Neuronal stem cell (in vitro differentiated cells): ENCODE data around the gene PTPN20.

ENCODE experiments used
- DNase-seq: peaks from one replicate; pipeline ENCODE4 v3.0.0-alpha.2; 2013; ENCODE audit warnings: low spot score
- H2AFZ ChIP-seq: one replicate; pipeline ENCODE4 v1.6.1; 2013; ENCODE audit warnings: mild to moderate bottlenecking, low read length, inconsistent platforms
- H2AK5ac ChIP-seq: 2 replicates; pipeline ENCODE4 v1.6.1; 2013; ENCODE audit warnings: low read depth, mild to moderate bottlenecking, inconsistent platforms, low read length, moderate library complexity, mixed read lengths
- H2BK120ac ChIP-seq: 2 replicates; pipeline ENCODE4 v1.6.1; 2013; ENCODE audit warnings: low read depth, mild to moderate bottlenecking, inconsistent platforms, low read length, moderate library complexity, mixed read lengths
- H2BK12ac ChIP-seq: one replicate; pipeline ENCODE4 v1.6.1; 2013; ENCODE audit warnings: low read length, inconsistent platforms
- H2BK15ac ChIP-seq: 2 replicates; pipeline ENCODE4 v1.6.1; 2013; ENCODE audit warnings: mild to moderate bottlenecking, low read length, inconsistent platforms, mixed read lengths
- H2BK5ac ChIP-seq: one replicate; pipeline ENCODE4 v1.6.1; 2013; ENCODE audit warnings: inconsistent platforms, mild to moderate bottlenecking, low read length, moderate library complexity
- H3K14ac ChIP-seq: one replicate; pipeline ENCODE4 v1.6.1; 2013; ENCODE audit warnings: low read length, inconsistent platforms
- H3K18ac ChIP-seq: 2 replicates; pipeline ENCODE4 v1.6.1; 2013; ENCODE audit warnings: low read length, inconsistent platforms
- H3K23ac ChIP-seq: 2 replicates; pipeline ENCODE4 v1.6.1; 2013; ENCODE audit warnings: low read depth, mild to moderate bottlenecking, mixed read lengths, low read length, inconsistent platforms; ENCODE audit not compliant: poor library complexity
- H3K27ac ChIP-seq: replicated peaks from 3 replicates; pipeline ENCODE4 v1.5.1; 2013; ENCODE audit warnings: low read length, inconsistent platforms
- H3K27me3 ChIP-seq, 3 experiments: 2 replicates each; pipeline ENCODE4 v1.6.1; 2013; ENCODE audit warnings: low read length in 3 of 3, mild to moderate bottlenecking in 2 of 3, inconsistent platforms in 1 of 3, low read depth in 1 of 3, mixed read lengths in 1 of 3, moderate library complexity in 1 of 3; ENCODE audit not compliant: control insufficient read depth in 3 of 3, insufficient read depth in 3 of 3
- H3K36me3 ChIP-seq, 2 donors: replicated peaks in 1 of 2; 2 replicates each; pipeline ENCODE4 v1.6.1; 2013; ENCODE audit warnings: low read length in 2 of 2; ENCODE audit not compliant: control insufficient read depth in 2 of 2, insufficient read depth in 2 of 2
- H3K4ac ChIP-seq: 2 replicates; pipeline ENCODE4 v1.6.1; 2013; ENCODE audit warnings: inconsistent platforms, mild to moderate bottlenecking, low read length, moderate library complexity
- H3K4me1 ChIP-seq, 2 donors: 1 replicate in 1 of 2; 2 replicates in 1 of 2; pipeline ENCODE4 v1.6.1; 2013; ENCODE audit warnings: low read length in 2 of 2, low read depth in 1 of 2; ENCODE audit not compliant: control insufficient read depth in 2 of 2, insufficient read depth in 1 of 2
- H3K4me2 ChIP-seq: one replicate; pipeline ENCODE4 v1.6.1; 2013; ENCODE audit warnings: mild to moderate bottlenecking, low read length, inconsistent platforms; ENCODE audit not compliant: insufficient read depth, poor library complexity, severe bottlenecking
- H3K4me3 ChIP-seq, 2 donors: 2 replicates each; pipeline ENCODE4 v1.5.1; 2013; ENCODE audit warnings: low read length in 2 of 2, mild to moderate bottlenecking in 2 of 2, inconsistent platforms in 1 of 2, moderate library complexity in 1 of 2
- H3K79me1 ChIP-seq: one replicate; pipeline ENCODE4 v1.6.1; 2013; ENCODE audit warnings: low read depth, mild to moderate bottlenecking, inconsistent platforms, low read length, moderate library complexity
- H3K9ac ChIP-seq: one replicate; pipeline ENCODE4 v1.6.1; 2013; ENCODE audit warnings: mild to moderate bottlenecking, low read depth, low read length, inconsistent platforms; ENCODE audit not compliant: poor library complexity
- H3K9me3 ChIP-seq, 2 donors: replicated peaks in 1 of 2; 2 replicates each; pipeline versions ENCODE3 to v1.6.1; 2013; ENCODE audit warnings: low read length in 2 of 2, mild to moderate bottlenecking in 2 of 2, inconsistent platforms in 1 of 2, low read depth in 1 of 2, mixed read lengths in 1 of 2, moderate library complexity in 1 of 2; ENCODE audit not compliant: control insufficient read depth in 2 of 2, insufficient read depth in 1 of 2
- H4K8ac ChIP-seq: one replicate; pipeline ENCODE4 v1.6.1; 2013; ENCODE audit warnings: low read depth, mild to moderate bottlenecking, inconsistent platforms, low read length, moderate library complexity
- H4K91ac ChIP-seq: one replicate; pipeline ENCODE4 v1.6.1; 2013; ENCODE audit warnings: low read length, low read depth, mild to moderate bottlenecking, inconsistent platforms; ENCODE audit not compliant: poor library complexity
- WGBS, 2 donors: extraction: QIAGEN DNeasy Blood & Tissue Kit; methylation state at CpG; one replicate each; pipeline ENCODE4 v1.1.7; 2013; ENCODE audit warnings: missing lambda C conversion rate in 2 of 2, mixed read lengths in 1 of 2; ENCODE audit not compliant: insufficient read length in 2 of 2, insufficient replicate concordance in 1 of 2; ENCODE audit errors: extremely low coverage in 2 of 2; 5-methylcytosine and 5-hydroxymethylcytosine counted together

PTPN20 gene

DNA sequence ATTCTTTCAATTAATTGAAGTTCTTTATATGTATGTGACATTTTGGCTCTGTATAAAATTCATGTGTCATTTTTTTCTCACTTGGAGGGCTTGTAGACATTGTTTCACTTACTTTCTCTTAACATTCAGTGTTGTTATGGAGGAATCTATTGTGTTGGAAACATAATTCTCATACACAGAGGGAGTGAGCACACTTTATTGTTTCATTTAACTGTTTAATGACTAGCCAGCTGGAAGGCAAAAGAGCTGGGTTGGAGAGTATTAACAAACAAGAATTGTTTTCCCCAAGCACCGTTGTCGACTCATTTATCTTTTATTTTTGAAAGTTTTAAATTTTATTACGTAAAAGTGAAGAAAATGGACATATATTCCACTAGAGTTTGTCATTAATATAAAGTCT lies 98.8 kb downstream of the PTPN20 start:
- Histone ChIP-seq H3K4me2 (no peak overlapping the region), H3K4me3 (no peak overlapping the region), H4K91ac (no peak overlapping the region), H2BK12ac (no peak overlapping the region), H3K18ac (no peak overlapping the region), H2AFZ (no peak overlapping the region), H3K9ac (no peak overlapping the region), H4K8ac (no peak overlapping the region), H3K23ac (no peak overlapping the region), H3K9me3 (no peaks in the 10 kb centered on the region), H2AK5ac (no peak overlapping the region), H3K36me3 (no peaks in the 10 kb centered on the region), H3K4ac (no peak overlapping the region), H2BK5ac (no peak overlapping the region), H3K79me1 (no peaks in the 10 kb centered on the region), H3K27me3 (no peaks in the 10 kb centered on the region), H3K14ac (no peak overlapping the region), H3K27ac (no peak overlapping the region), H3K4me1 (peaks cover 0 to 3% of the 10 kb centered on the region in 2 donors), H2BK15ac (no peak overlapping the region), H2BK120ac (no peak overlapping the region)
- no peak for DNase-seq
- no CpG with 5 or more reads among the region's 3 CpGs for WGBS, 2 donors

GRCh38 chr10:47012214-47012613 lies 101.0 kb downstream of the PTPN20 start:
- Histone ChIP-seq H3K23ac (no peak overlapping the region), H2AFZ (no peak overlapping the region), H2BK5ac (no peak overlapping the region), H3K79me1 (no peaks in the 10 kb centered on the region), H2BK120ac (no peak overlapping the region), H3K9me3 (no peaks in the 10 kb centered on the region), H3K4me3 (no peak overlapping the region), H2BK15ac (no peak overlapping the region), H3K4me2 (no peak overlapping the region), H3K18ac (no peak overlapping the region), H3K4ac (no peak overlapping the region), H4K8ac (no peak overlapping the region), H3K4me1 (peaks cover 0 to 3% of the 10 kb centered on the region in 2 donors), H2AK5ac (no peak overlapping the region), H3K14ac (no peak overlapping the region), H3K27me3 (no peaks in the 10 kb centered on the region), H3K9ac (no peak overlapping the region), H4K91ac (no peak overlapping the region), H2BK12ac (no peak overlapping the region), H3K27ac (no peak overlapping the region), H3K36me3 (no peaks in the 10 kb centered on the region)
- DNase-seq = no peak

DNA sequence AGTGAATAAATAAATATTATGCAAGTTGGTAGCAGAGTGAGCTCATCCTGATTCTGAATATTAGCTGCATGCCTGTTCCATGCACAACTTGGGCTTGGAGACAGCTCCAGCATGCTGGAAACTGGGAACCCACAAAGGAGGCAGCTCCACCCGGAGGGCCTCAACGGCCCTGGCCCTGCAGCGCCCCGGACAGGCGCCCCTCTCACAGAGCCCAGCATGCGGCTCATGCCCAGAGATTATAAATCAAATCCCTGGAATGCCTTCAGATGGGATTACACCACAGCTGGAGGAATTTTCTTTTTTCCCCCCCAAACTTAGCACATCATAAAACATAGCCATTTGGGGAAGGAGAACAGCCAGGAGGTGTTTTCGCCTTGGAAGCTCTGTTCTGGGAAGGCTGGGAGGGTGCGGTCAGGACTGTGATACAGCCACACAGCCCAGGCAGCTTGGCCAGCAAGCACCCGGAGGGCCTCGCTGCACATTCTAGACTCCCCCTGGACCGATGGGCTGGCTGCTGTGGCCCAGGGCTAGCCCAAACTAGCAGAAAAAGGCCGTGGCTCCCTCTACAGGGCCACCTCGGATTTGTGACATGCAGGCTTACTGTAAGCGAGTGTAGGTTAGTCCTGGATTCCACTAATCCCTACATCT lies 102.4 kb downstream of the PTPN20 start:
- H3K27ac ChIP-seq = no peak overlapping the region
- H3K23ac ChIP-seq = no peak overlapping the region
- H3K4me1 ChIP-seq = peaks cover 0 to 2% of the 10 kb centered on the region in 2 donors
- no peak overlapping the region for H3K18ac ChIP-seq
- H3K4me3 ChIP-seq = no peak overlapping the region
- no peak overlapping the region for H3K9ac ChIP-seq
- no peak overlapping the region for H2BK5ac ChIP-seq
- no peak overlapping the region for H2BK120ac ChIP-seq
- no peak overlapping the region for H4K91ac ChIP-seq
- no peaks in the 10 kb centered on the region for H3K9me3 ChIP-seq
- no peaks in the 10 kb centered on the region for H3K79me1 ChIP-seq
- no peak overlapping the region for H2BK12ac ChIP-seq
- H3K27me3 ChIP-seq = no peaks in the 10 kb centered on the region
- no peak for DNase-seq
- no peak overlapping the region for H2AFZ ChIP-seq
- H2AK5ac ChIP-seq = no peak overlapping the region
- H3K36me3 ChIP-seq = no peaks in the 10 kb centered on the region
- no peak overlapping the region for H4K8ac ChIP-seq
- H3K4me2 ChIP-seq = no peak overlapping the region
- no peak overlapping the region for H3K4ac ChIP-seq
- no peak overlapping the region for H3K14ac ChIP-seq
- no peak overlapping the region for H2BK15ac ChIP-seq
- WGBS, 2 donors = no CpG with 5 or more reads among the region's 14 CpGs

DNA sequence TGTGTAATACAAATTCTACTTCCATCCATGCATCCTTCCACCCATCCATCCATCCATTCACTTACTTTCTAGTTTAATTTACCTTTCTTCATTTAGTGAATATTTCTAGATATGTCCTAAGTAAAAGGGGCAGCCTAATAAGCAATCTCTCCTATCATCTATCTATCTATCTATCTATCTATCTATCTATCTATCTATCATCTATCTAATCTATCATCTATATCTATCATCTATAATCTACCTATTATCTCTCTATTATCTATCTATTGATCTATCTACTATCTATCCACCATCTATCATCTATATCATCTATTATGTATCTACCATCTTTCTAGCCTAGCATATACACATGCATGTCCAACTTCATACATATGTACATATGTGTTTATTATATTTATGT lies 104.2 kb downstream of the PTPN20 start:
- H4K91ac ChIP-seq = no peak overlapping the region
- no peak overlapping the region for H2BK12ac ChIP-seq
- no peak overlapping the region for H3K18ac ChIP-seq
- no peak overlapping the region for H2BK5ac ChIP-seq
- no peaks in the 10 kb centered on the region for H3K9me3 ChIP-seq
- H2BK15ac ChIP-seq = no peak overlapping the region
- H3K9ac ChIP-seq = no peak overlapping the region
- H3K4me3 ChIP-seq = no peak overlapping the region
- no peak overlapping the region for H2BK120ac ChIP-seq
- H3K27ac ChIP-seq = no peak overlapping the region
- no peak overlapping the region for H2AK5ac ChIP-seq
- no peak overlapping the region for H3K23ac ChIP-seq
- no peak overlapping the region for H2AFZ ChIP-seq
- H3K27me3 ChIP-seq = no peaks in the 10 kb centered on the region
- H3K36me3 ChIP-seq = no peaks in the 10 kb centered on the region
- H4K8ac ChIP-seq = no peak overlapping the region
- no peak overlapping the region for H3K4ac ChIP-seq
- H3K79me1 ChIP-seq = no peaks in the 10 kb centered on the region
- no peak overlapping the region for H3K4me2 ChIP-seq
- no peak overlapping the region for H3K14ac ChIP-seq
- DNase-seq = no peak
- H3K4me1 ChIP-seq = no peaks in the 10 kb centered on the region
